ENCODE results near the gene MRTFA.
A peak's percentile ranks its signal among the peaks of the same experiment; 100 is the strongest.
"Not testable (repeated sequence)": the region's sequence is repeated elsewhere in the genome, so short reads cannot be mapped to it uniquely, and the experiment has no call there.

The MRTFA gene

DNA sequence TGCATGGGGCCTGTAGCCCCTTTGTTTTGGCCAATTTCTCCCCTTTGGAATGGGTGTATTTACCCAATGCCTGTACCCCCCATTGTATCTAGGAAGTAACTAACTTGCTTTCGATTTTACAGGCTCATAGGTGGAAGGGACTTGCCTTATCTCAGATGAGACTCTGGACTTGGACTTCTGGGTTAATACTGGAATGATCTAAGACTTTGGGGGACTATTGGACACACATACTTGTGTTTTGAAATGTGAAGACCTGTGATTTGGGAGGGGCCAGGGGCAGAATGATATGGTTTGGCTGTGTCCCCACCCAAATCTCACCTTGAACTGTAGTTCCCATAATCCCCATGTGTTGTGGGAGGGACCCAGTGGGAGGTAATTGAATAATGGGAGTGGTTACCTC is 82.5 kb downstream of the MRTFA start:
- H4K91ac ChIP-seq (ENCODE audit: low read depth, low read length, poor library complexity); H3K23ac ChIP-seq (ENCODE audit: low read depth, low read length, poor library complexity); H2BK120ac ChIP-seq (ENCODE audit: low read depth, low read length); H3K4me3 ChIP-seq (ENCODE audit: low read length in 2 of 2); DNase-seq (ENCODE audit: low spot score); H3K79me1 ChIP-seq (ENCODE audit: low read depth, low read length); H2BK15ac ChIP-seq (ENCODE audit: low read length); H3K14ac ChIP-seq (ENCODE audit: low read length); H2AK5ac ChIP-seq (ENCODE audit: low read depth, low read length); H2BK12ac ChIP-seq (ENCODE audit: low read length); H3K27me3 ChIP-seq (ENCODE audit: control insufficient read depth in 3 of 3, insufficient read depth in 3 of 3, low read depth in 1 of 3, low read length in 3 of 3); H2BK5ac ChIP-seq (ENCODE audit: low read length); H3K4me2 ChIP-seq (ENCODE audit: insufficient read depth, low read length, poor library complexity, severe bottlenecking); H2AFZ ChIP-seq (ENCODE audit: low read length); H4K8ac ChIP-seq (ENCODE audit: low read depth, low read length); H3K9me3 ChIP-seq (replicated peaks in 1 of 2; ENCODE audit: control insufficient read depth in 2 of 2, insufficient read depth in 1 of 2, low read depth in 1 of 2, low read length in 2 of 2); H3K27ac ChIP-seq (replicated peaks; ENCODE audit: low read length); H3K18ac ChIP-seq (ENCODE audit: low read length); H3K9ac ChIP-seq (ENCODE audit: low read depth, low read length, poor library complexity); H3K4ac ChIP-seq (ENCODE audit: low read length): not testable (repeated sequence)
- no CpG with 5 or more reads among the region's 1 CpG for WGBS, 2 donors (ENCODE audit: extremely low coverage in 2 of 2, insufficient read length in 2 of 2, insufficient replicate concordance in 1 of 2)
- Histone ChIP-seq H3K36me3 (replicated peaks in 1 of 2; ENCODE audit: control insufficient read depth in 2 of 2, insufficient read depth in 2 of 2, low read length in 2 of 2) (peaks cover 1 to 21% of the 10 kb centered on the region in 2 donors), H3K4me1 (ENCODE audit: control insufficient read depth in 2 of 2, insufficient read depth in 1 of 2, low read depth in 1 of 2, low read length in 2 of 2) (peaks cover 6 to 13% of the 10 kb centered on the region in 2 donors)

DNA sequence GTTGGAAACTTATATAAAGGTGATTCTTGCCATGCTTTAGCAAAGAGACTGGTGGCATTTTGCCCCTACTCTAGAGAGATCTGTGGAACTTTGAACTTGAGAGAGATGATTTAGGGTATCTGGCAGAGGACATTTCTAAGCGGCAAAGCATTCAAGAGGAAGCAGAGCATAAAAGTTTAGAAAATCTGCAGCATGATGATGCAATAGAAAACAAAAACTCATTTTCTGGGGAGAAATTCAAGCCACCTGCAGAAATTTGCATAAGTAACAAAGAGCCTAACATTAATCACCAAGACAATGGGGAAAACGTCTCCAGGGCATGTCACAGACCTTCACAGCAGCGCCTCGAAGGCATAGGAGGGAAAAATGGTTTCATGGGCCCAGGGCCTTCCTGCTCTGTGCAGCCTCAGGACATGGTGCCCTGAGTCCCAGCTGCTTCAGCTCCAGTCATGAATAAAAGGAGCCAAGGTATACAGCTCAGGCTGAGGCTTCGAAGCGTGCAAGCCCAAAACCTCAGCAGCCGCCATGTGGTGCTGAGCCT is 83.4 kb downstream of the MRTFA start:
- H3K79me1 ChIP-seq (ENCODE audit: low read depth, low read length), result peaks cover 3% of the 10 kb centered on the region
- DNase-seq (ENCODE audit: low spot score), result no peak
- no peak overlapping the region for H3K18ac ChIP-seq (ENCODE audit: low read length)
- no peak overlapping the region for H2BK12ac ChIP-seq (ENCODE audit: low read length)
- H3K14ac ChIP-seq (ENCODE audit: low read length), result no peak overlapping the region
- H3K27ac ChIP-seq (replicated peaks; ENCODE audit: low read length), result no peak overlapping the region
- no peaks in the 10 kb centered on the region for H3K27me3 ChIP-seq (ENCODE audit: control insufficient read depth in 3 of 3, insufficient read depth in 3 of 3, low read depth in 1 of 3, low read length in 3 of 3)
- peaks cover 4 to 13% of the 10 kb centered on the region in 2 donors for H3K4me1 ChIP-seq (ENCODE audit: control insufficient read depth in 2 of 2, insufficient read depth in 1 of 2, low read depth in 1 of 2, low read length in 2 of 2)
- H3K9ac ChIP-seq (ENCODE audit: low read depth, low read length, poor library complexity), result no peak overlapping the region
- no peak overlapping the region for H3K23ac ChIP-seq (ENCODE audit: low read depth, low read length, poor library complexity)
- H3K4ac ChIP-seq (ENCODE audit: low read length), result no peak overlapping the region
- no peak overlapping the region for H2AK5ac ChIP-seq (ENCODE audit: low read depth, low read length)
- H2BK120ac ChIP-seq (ENCODE audit: low read depth, low read length), result no peak overlapping the region
- H4K8ac ChIP-seq (ENCODE audit: low read depth, low read length), result no peak overlapping the region
- H2AFZ ChIP-seq (ENCODE audit: low read length), result no peak overlapping the region
- no peak overlapping the region for H2BK15ac ChIP-seq (ENCODE audit: low read length)
- no CpG with 5 or more reads among the region's 7 CpGs for whole genome bisulfite sequencing, 2 donors (ENCODE audit: extremely low coverage in 2 of 2, insufficient read length in 2 of 2, insufficient replicate concordance in 1 of 2)
- peaks cover 1 to 23% of the 10 kb centered on the region in 2 donors for H3K36me3 ChIP-seq (replicated peaks in 1 of 2; ENCODE audit: control insufficient read depth in 2 of 2, insufficient read depth in 2 of 2, low read length in 2 of 2)
- no peak overlapping the region for H4K91ac ChIP-seq (ENCODE audit: low read depth, low read length, poor library complexity)
- no peaks in the 10 kb centered on the region for H3K9me3 ChIP-seq (replicated peaks in 1 of 2; ENCODE audit: control insufficient read depth in 2 of 2, insufficient read depth in 1 of 2, low read depth in 1 of 2, low read length in 2 of 2)
- H3K4me2 ChIP-seq (ENCODE audit: insufficient read depth, low read length, poor library complexity, severe bottlenecking), result no peak overlapping the region
- no peak overlapping the region for H3K4me3 ChIP-seq (ENCODE audit: low read length in 2 of 2)
- H2BK5ac ChIP-seq (ENCODE audit: low read length), result no peak overlapping the region

DNA sequence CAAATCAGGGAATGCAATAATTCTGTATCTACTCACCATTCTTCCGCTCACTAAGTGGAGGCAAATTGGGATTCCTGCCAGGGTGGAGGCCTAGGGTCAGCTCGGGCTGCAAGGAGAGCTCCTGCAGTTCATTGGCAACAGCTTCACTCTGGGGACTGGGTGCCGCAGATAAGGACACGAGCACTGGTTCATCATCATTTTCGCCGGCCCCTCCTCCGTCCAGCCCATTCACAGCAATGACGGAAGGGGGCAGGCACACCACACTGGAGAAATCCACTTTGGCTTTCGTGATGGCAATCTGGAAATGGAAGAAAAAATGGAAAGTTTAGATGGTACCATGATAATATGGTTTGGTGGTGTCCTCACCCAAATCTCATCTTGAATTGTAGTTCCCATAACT is 84.4 kb downstream of the MRTFA start:
- Histone ChIP-seq H4K91ac (ENCODE audit: low read depth, low read length, poor library complexity) (no peak overlapping the region), H3K4me2 (ENCODE audit: insufficient read depth, low read length, poor library complexity, severe bottlenecking) (no peak overlapping the region), H3K9me3 (replicated peaks in 1 of 2; ENCODE audit: control insufficient read depth in 2 of 2, insufficient read depth in 1 of 2, low read depth in 1 of 2, low read length in 2 of 2) (no peaks in the 10 kb centered on the region), H4K8ac (ENCODE audit: low read depth, low read length) (no peak overlapping the region), H3K23ac (ENCODE audit: low read depth, low read length, poor library complexity) (peak overlapping the region; percentile 80), H3K4ac (ENCODE audit: low read length) (no peak overlapping the region), H2AFZ (ENCODE audit: low read length) (no peak overlapping the region), H2AK5ac (ENCODE audit: low read depth, low read length) (no peak overlapping the region), H3K27ac (replicated peaks; ENCODE audit: low read length) (no peak overlapping the region), H2BK15ac (ENCODE audit: low read length) (no peak overlapping the region), H3K4me3 (ENCODE audit: low read length in 2 of 2) (no peak overlapping the region), H2BK120ac (ENCODE audit: low read depth, low read length) (no peak overlapping the region), H3K79me1 (ENCODE audit: low read depth, low read length) (peaks cover 3% of the 10 kb centered on the region), H3K4me1 (ENCODE audit: control insufficient read depth in 2 of 2, insufficient read depth in 1 of 2, low read depth in 1 of 2, low read length in 2 of 2) (peaks cover 4 to 10% of the 10 kb centered on the region in 2 donors), H3K18ac (ENCODE audit: low read length) (no peak overlapping the region), H3K27me3 (ENCODE audit: control insufficient read depth in 3 of 3, insufficient read depth in 3 of 3, low read depth in 1 of 3, low read length in 3 of 3) (no peaks in the 10 kb centered on the region), H2BK12ac (ENCODE audit: low read length) (no peak overlapping the region), H3K9ac (ENCODE audit: low read depth, low read length, poor library complexity) (no peak overlapping the region), H3K36me3 (replicated peaks in 1 of 2; ENCODE audit: control insufficient read depth in 2 of 2, insufficient read depth in 2 of 2, low read length in 2 of 2) (peaks cover 3 to 26% of the 10 kb centered on the region in 2 donors), H2BK5ac (ENCODE audit: low read length) (no peak overlapping the region), H3K14ac (ENCODE audit: low read length) (no peak overlapping the region)
- no CpG with 5 or more reads among the region's 9 CpGs for WGBS, 2 donors (ENCODE audit: extremely low coverage in 2 of 2, insufficient read length in 2 of 2, insufficient replicate concordance in 1 of 2)
- no peak for DNase-seq (ENCODE audit: low spot score)

DNA sequence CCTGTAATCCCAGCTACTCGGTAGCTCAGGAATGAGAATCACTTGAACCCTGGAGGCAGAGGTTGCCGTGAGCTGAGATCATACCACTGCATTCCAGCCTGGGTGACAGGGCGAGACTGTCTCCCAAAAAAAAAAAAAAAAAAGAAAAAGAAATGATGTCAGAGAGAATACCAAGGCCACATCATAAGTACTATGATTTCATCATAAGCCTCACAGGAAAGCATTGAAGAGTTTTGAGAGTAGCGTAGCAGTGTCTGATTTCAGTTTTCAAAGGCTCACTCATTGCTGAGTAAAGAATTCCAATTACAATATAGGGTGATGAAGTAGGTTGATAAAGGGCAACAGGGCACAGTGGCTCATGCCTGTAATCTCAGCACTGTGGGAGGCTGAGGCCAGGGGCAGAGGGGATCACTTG is 88.8 kb downstream of the MRTFA start:
- Histone ChIP-seq H3K4me1 (ENCODE audit: control insufficient read depth in 2 of 2, insufficient read depth in 1 of 2, low read depth in 1 of 2, low read length in 2 of 2) (no peaks in the 10 kb centered on the region), H3K23ac (ENCODE audit: low read depth, low read length, poor library complexity) (no peak overlapping the region), H3K27me3 (ENCODE audit: control insufficient read depth in 3 of 3, insufficient read depth in 3 of 3, low read depth in 1 of 3, low read length in 3 of 3) (no peaks in the 10 kb centered on the region), H3K4me3 (ENCODE audit: low read length in 2 of 2) (no peak overlapping the region), H3K14ac (ENCODE audit: low read length) (no peak overlapping the region), H4K91ac (ENCODE audit: low read depth, low read length, poor library complexity) (no peak overlapping the region), H2BK120ac (ENCODE audit: low read depth, low read length) (no peak overlapping the region), H2BK12ac (ENCODE audit: low read length) (no peak overlapping the region), H2AFZ (ENCODE audit: low read length) (no peak overlapping the region), H3K18ac (ENCODE audit: low read length) (no peak overlapping the region), H3K4ac (ENCODE audit: low read length) (no peak overlapping the region), H3K9me3 (replicated peaks in 1 of 2; ENCODE audit: control insufficient read depth in 2 of 2, insufficient read depth in 1 of 2, low read depth in 1 of 2, low read length in 2 of 2) (peaks cover 0 to 3% of the 10 kb centered on the region in 2 donors), H4K8ac (ENCODE audit: low read depth, low read length) (no peak overlapping the region), H2BK5ac (ENCODE audit: low read length) (no peak overlapping the region), H3K36me3 (replicated peaks in 1 of 2; ENCODE audit: control insufficient read depth in 2 of 2, insufficient read depth in 2 of 2, low read length in 2 of 2) (peaks cover 2 to 25% of the 10 kb centered on the region in 2 donors), H2BK15ac (ENCODE audit: low read length) (no peak overlapping the region), H3K4me2 (ENCODE audit: insufficient read depth, low read length, poor library complexity, severe bottlenecking) (no peak overlapping the region), H2AK5ac (ENCODE audit: low read depth, low read length) (no peak overlapping the region), H3K9ac (ENCODE audit: low read depth, low read length, poor library complexity) (no peak overlapping the region), H3K27ac (replicated peaks; ENCODE audit: low read length) (no peak overlapping the region), H3K79me1 (ENCODE audit: low read depth, low read length) (no peaks in the 10 kb centered on the region)
- WGBS, 2 donors (ENCODE audit: extremely low coverage in 2 of 2, insufficient read length in 2 of 2, insufficient replicate concordance in 1 of 2), result no CpG with 5 or more reads among the region's 4 CpGs
- DNase-seq (ENCODE audit: low spot score), result no peak
